GM12891 (cell line): ENCODE data around the gene ZNF641.
"Not testable (repeated sequence)": the region's sequence is repeated elsewhere in the genome, so short reads cannot be mapped to it uniquely, and the experiment has no call there.

ENCODE experiments used
- DNase-seq: peaks from one replicate; pipeline ENCODE4 v3.0.0; 2011; ENCODE audit warnings: low spot score; ENCODE audit not compliant: insufficient read length
- FAIRE-seq: peaks from 2 replicates; lab custom pipeline; 2011; peaks lifted over from hg19 to GRCh38; lab: Jason Lieb, UNC
- PAX5 ChIP-seq: IDR thresholded peaks from 2 replicates; pipeline ENCODE4 v1.6.1; 2011; ENCODE audit warnings: low read length, moderate library complexity, mild to moderate bottlenecking; ENCODE audit not compliant: insufficient read depth, severe bottlenecking
- POLR2A ChIP-seq: IDR thresholded peaks from 2 replicates; pipeline ENCODE4 v1.6.1; 2011; ENCODE audit warnings: low read depth, low read length, control low read depth
- POLR2AphosphoS5 ChIP-seq: IDR thresholded peaks from 2 replicates; pipeline ENCODE4 v1.6.1; 2011; ENCODE audit warnings: low read depth, low read length, control low read depth
- POU2F2 ChIP-seq: IDR thresholded peaks from 2 replicates; pipeline ENCODE4 v1.6.1; 2011; ENCODE audit warnings: low read depth, mild to moderate bottlenecking, control low read depth, low read length, moderate library complexity
- SPI1 ChIP-seq: IDR thresholded peaks from 2 replicates; pipeline ENCODE4 v1.6.1; 2011; ENCODE audit warnings: low read depth, low read length, control low read depth
- TAF1 ChIP-seq: IDR thresholded peaks from 2 replicates; pipeline ENCODE4 v1.6.1; 2011; ENCODE audit warnings: low read depth, low read length, control low read depth

The ZNF641 gene

GRCh38 chr12:48336061-48336460, 14.7 kb downstream of the ZNF641 start:
- FAIRE-seq (no peak), DNase-seq (no peak)
- TF ChIP-seq POLR2A (no peak), TAF1 (no peak), POU2F2 (no peak), POLR2AphosphoS5 (no peak), PAX5 (no peak), SPI1 (no peak)

GRCh38 chr12:48334808-48335207, 15.9 kb downstream of the ZNF641 start:
- FAIRE-seq = no peak
- no peak for TF ChIP-seq POLR2A
- TF ChIP-seq PAX5 = no peak
- no peak for TF ChIP-seq TAF1
- no peak for TF ChIP-seq POU2F2
- TF ChIP-seq POLR2AphosphoS5 = no peak
- no peak for TF ChIP-seq SPI1
- DNase-seq = no peak

GRCh38 chr12:48333680-48334079, 17.0 kb downstream of the ZNF641 start:
- not testable (repeated sequence) for FAIRE-seq, DNase-seq

GRCh38 chr12:48331399-48331798, 19.3 kb downstream of the ZNF641 start:
- TF ChIP-seq POU2F2 (no peak), TAF1 (no peak), PAX5 (no peak), POLR2AphosphoS5 (no peak), POLR2A (no peak), SPI1 (no peak)
- DNase-seq (no peak), FAIRE-seq (no peak)

DNA sequence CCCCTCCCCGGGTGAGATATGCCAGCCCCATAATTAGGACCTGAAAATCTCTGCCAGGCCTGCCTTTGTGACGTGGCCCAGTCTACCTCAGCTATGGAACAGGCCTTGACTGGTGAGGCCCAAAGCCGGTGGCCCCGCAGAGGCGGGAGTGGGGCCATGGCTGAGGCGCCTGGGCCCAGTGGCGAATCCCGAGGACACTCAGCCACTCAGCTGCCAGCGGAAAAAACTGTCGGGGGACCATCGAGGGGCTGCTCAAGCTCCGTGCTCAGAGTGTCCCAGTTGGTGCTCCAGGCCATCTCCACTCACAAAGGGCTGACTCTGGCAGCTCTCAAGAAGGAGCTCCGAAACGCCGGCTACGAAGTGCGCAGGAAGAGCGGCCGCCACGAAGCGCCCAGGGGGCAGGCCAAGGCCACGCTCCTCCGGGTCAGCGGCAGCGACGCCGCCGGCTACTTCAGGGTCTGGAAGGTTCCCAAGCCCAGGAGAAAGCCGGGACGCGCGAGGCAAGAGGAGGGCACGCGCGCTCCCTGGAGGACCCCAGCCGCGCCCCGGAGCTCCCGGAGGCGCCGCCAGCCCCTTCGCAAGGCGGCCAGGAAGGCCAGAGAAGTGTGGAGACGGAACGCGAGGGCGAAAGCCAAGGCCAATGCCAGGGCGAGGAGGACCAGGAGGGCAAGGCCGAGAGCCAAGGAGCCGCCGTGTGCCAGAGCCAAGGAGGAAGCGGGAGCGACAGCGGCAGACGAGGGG, 21.4 kb downstream of the ZNF641 start:
- no peak for FAIRE-seq
- TF ChIP-seq POLR2AphosphoS5 (no peak), POLR2A (no peak), TAF1 (no peak), SPI1 (no peak), POU2F2 (no peak), PAX5 (no peak)

DNA sequence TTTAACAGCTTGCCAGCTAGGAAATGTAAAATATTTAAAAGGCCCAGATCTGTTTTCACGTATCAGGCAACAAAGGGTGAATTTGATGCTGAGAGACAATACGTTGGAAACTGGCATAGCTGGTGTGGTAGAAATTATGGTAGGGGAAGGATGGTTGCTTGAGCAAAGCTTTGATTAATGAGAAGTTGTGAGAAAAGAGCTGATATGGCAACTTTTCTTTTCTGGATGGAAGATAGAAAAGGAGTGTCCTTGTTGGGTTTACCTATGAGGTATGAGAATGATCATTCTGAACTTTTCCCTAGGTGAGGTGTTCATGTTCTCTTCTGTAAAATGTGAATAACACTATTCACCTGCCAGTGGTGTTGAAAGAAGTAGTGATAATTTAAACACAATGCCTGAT, 34.2 kb downstream of the ZNF641 start:
- DNase-seq (no peak), FAIRE-seq (no peak)
- TF ChIP-seq TAF1 = no peak
- no peak for TF ChIP-seq POU2F2
- TF ChIP-seq SPI1 = no peak
- TF ChIP-seq PAX5 = no peak
- TF ChIP-seq POLR2A = no peak
- TF ChIP-seq POLR2AphosphoS5 = no peak

More for the DNA sequence above, 21.4 kb downstream of the ZNF641 start:
- no peak for DNase-seq

GRCh38 chr12:48311313-48311712, 39.4 kb downstream of the ZNF641 start:
- DNase-seq (no peak), FAIRE-seq (no peak)
- TF ChIP-seq POLR2A (no peak), PAX5 (no peak), POLR2AphosphoS5 (no peak), POU2F2 (no peak), TAF1 (no peak), SPI1 (no peak)

DNA sequence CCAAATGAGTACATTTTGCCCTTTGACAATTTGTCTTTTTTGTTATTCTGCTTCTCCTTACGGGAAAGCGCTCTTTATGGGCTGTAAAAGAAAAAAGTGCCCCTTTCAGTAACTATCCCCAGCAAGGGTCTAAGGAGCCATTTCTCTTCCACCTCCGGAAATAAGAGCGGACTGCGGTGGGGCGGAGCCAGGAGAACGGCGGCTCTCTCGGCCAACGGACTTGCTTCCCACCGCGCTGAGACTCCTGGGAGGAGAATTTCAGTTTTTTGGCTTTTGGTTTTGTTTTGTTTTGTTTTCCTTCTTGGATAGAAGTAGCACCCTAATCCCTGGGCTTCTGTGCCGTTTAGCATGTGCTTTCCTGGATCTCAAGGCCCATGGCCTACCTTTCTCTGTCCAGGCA, 43.5 kb downstream of the ZNF641 start:
- TF ChIP-seq POLR2AphosphoS5 (no peak), POU2F2 (no peak), PAX5 (no peak), SPI1 (no peak), POLR2A (no peak), TAF1 (no peak)
- DNase-seq = no peak
- no peak for FAIRE-seq

GRCh38 chr12:48305190-48305589, 45.5 kb downstream of the ZNF641 start:
- DNase-seq = no peak
- FAIRE-seq = no peak

GRCh38 chr12:48302161-48302911, 48.4 kb downstream of the ZNF641 start:
- TF ChIP-seq POLR2A (no peak), PAX5 (no peak), TAF1 (no peak), SPI1 (no peak), POU2F2 (no peak), POLR2AphosphoS5 (no peak)
- DNase-seq (no peak), FAIRE-seq (peak; percentile 23)

More at GRCh38 chr12:48305190-48305589, 45.5 kb downstream of the ZNF641 start:
- no peak for TF ChIP-seq POU2F2
- no peak for TF ChIP-seq TAF1
- no peak for TF ChIP-seq POLR2AphosphoS5
- TF ChIP-seq POLR2A = no peak
- no peak for TF ChIP-seq SPI1
- TF ChIP-seq PAX5 = no peak

DNA sequence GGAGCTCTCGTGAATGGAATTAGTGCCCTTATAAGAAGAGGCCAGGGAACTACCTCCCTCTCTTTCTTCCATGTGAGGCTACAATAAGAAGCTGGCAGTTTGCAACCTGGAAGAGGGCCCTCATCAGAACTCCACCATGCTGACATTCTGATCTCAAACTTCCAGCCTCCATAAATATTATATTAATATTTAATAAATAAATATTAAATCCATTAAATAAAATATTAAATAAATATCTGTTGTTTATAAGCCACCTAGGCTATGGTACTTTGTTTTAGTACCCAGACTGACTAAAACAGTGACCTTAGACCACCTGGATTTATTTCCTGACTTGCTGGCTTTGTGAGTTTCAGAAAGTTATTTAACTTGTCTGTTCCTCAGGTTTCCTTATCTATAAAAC, 49.9 kb downstream of the ZNF641 start:
- no peak for FAIRE-seq
- no peak for TF ChIP-seq PAX5
- no peak for TF ChIP-seq POU2F2
- TF ChIP-seq POLR2A = no peak
- no peak for TF ChIP-seq TAF1
- TF ChIP-seq SPI1 = no peak
- no peak for TF ChIP-seq POLR2AphosphoS5
- DNase-seq = no peak
